HepG2 (cell line): ENCODE measurements around the gene CCDC183. TPM values are rescaled to one million over a fixed set of nuclear protein-coding genes. Genes with fewer than 3 reads are reported as not detected.
A peak's percentile ranks its signal among the peaks of the same experiment; 100 is the strongest.

Experiments
- ARNT2 ChIP-seq: sonication (generic); formaldehyde crosslinking; IDR thresholded peaks from 2 replicates; pipeline ENCODE4 v1.8.0; 2022; ENCODE audit warnings: mild to moderate bottlenecking, low read depth, missing genetic modification reagents, moderate library complexity
- ELF4 ChIP-seq: sonication (generic); formaldehyde crosslinking; IDR thresholded peaks from 2 replicates; pipeline ENCODE4 v1.5.0; 2020; ENCODE audit warnings: missing genetic modification reagents, mild to moderate bottlenecking, moderate library complexity, borderline replicate concordance
- ETV5 ChIP-seq: IDR thresholded peaks from 2 replicates; pipeline ENCODE4 v1.6.1; 2018; ENCODE audit warnings: missing biosample characterization, missing genetic modification reagents, inconsistent platforms, borderline replicate concordance
- KDM6A ChIP-seq: IDR thresholded peaks from 2 replicates; pipeline ENCODE4 v1.6.1; 2016; ENCODE audit warnings: low read depth
- MEF2D ChIP-seq: sonication (generic); formaldehyde crosslinking; IDR thresholded peaks from 2 replicates; pipeline ENCODE4 v1.5.1; 2020; ENCODE audit warnings: mild to moderate bottlenecking, missing genetic modification reagents
- SALL1 ChIP-seq: sonication (generic); formaldehyde crosslinking; IDR thresholded peaks from 2 replicates; pipeline ENCODE4 v1.8.0; 2022; ENCODE audit warnings: mild to moderate bottlenecking, missing genetic modification reagents
- TMF1 ChIP-seq: sonication (generic); formaldehyde crosslinking; IDR thresholded peaks from 2 replicates; pipeline ENCODE4 v1.8.1; 2022; ENCODE audit warnings: low read depth, missing genetic modification reagents
- YY1 ChIP-seq: IDR thresholded peaks from 2 replicates; pipeline ENCODE4 v1.6.1; 2011; ENCODE audit warnings: low read length, low read depth, moderate library complexity, mild to moderate bottlenecking; ENCODE audit not compliant: insufficient read depth, insufficient replicate concordance
- ZNF12 ChIP-seq: sonication (generic); formaldehyde crosslinking; IDR thresholded peaks from 2 replicates; pipeline ENCODE4 v1.5.0; 2020; ENCODE audit warnings: missing genetic modification reagents
- ZNF883 ChIP-seq: sonication (generic); formaldehyde crosslinking; IDR thresholded peaks from 2 replicates; pipeline ENCODE4 v1.5.1; 2020; ENCODE audit warnings: mild to moderate bottlenecking, missing genetic modification reagents; ENCODE audit errors: not compliant biosample characterization
- ZSCAN12 ChIP-seq: sonication (generic); formaldehyde crosslinking; IDR thresholded peaks from 2 replicates; pipeline ENCODE4 v1.9.0; 2021; ENCODE audit warnings: mild to moderate bottlenecking, missing genetic modification reagents
- ZSCAN20 ChIP-seq: sonication (generic); formaldehyde crosslinking; IDR thresholded peaks from 2 replicates; pipeline ENCODE4 v1.4.0; 2020; ENCODE audit warnings: missing genetic modification reagents, mild to moderate bottlenecking, borderline replicate concordance
- polyA plus RNA-seq, 8 experiments: library from polyadenylated mRNA; depleted of rRNA in 3 of 8; stranded (reverse) in 7 of 8; unstranded in 1 of 8; fragments of >200 nt; fragmentation: Illumina TruSeq in 4 of 8; extraction: Trizol in 4 of 8; gene quantifications; 2 replicates each; pipeline versions ENCODE4 v1.2.1 to v1.2.3, GENCODE V29; 2011 to 2016; ENCODE audit warnings: low read depth in 4 of 8, missing spikeins in 1 of 8, mixed read lengths in 1 of 8; ENCODE audit not compliant: insufficient read depth in 1 of 8
- total RNA-seq, 5 experiments: library from RNA; depleted of rRNA; stranded (reverse); fragments of >200 nt; fragmentation: Illumina TruSeq; extraction: Trizol; gene quantifications; 2 replicates each; pipeline ENCODE4 v1.2.3, GENCODE V29; 2016; ENCODE audit warnings: low read depth in 1 of 5
- TF ChIP-seq, protein P1 (sequence below): sonication (generic); formaldehyde crosslinking; IDR thresholded peaks from 2 replicates; pipeline ENCODE4 v1.5.1; 2020; ENCODE audit warnings: mild to moderate bottlenecking, missing genetic modification reagents
- TF ChIP-seq, protein P2 (sequence below): sonication (generic); formaldehyde crosslinking; conservative IDR thresholded peaks from 2 replicates; pipeline ENCODE4 v1.4.0; 2020; ENCODE audit warnings: missing genetic modification reagents

CCDC183 gene
- total and polyA plus RNA-seq, 2 of the 13 experiments (the other 11 are each of a cell fraction or from before 2014, with no cell fraction given) = 5.0 to 66.4 TPM

DNA sequence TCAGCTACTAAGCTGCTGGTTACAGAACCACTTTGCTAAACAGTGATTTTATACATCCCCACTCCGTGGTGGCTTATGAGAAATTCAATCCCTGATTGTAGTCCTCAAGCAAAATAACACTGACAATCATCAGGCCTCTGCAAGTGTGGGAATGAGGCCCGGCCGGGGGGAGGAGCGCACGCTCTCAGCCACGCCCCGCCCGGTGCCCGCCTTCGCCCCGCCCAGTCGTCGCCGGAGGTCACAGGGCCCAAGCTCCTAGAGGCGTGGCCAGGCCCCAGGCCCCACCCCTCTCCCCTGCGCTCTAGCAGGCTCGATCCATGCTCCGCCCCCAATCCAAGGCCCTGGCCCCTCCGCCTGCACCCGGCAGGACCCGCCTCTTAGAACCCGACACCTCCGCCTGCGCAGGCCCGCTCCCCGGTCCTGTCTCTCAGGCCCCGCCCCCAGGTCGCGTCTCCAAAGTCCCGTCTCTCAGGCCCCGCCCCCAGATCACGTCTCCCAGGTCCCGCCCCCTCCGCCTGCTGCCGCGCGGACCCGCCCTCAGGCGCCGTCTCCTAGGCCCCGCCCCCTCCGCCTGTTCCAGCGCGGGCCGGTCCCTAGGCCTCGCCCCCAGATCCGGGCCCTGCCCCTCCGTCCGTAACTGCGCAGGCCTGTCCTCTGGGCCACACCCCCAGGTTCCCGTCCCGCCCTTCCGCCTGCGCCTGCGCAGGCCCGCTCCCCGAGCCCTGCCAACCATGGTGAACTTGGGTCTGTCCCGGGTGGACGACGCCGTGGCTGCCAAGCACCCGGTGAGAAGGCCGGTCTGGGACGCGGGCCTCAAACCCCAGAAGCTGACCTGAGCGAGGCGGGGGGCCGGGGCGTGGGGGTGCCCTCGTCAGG, 5.3 kb upstream of the CCDC183 start, which contains the start of gene TMEM141 (continued):
- TF ChIP-seq MEF2D (CRISPR knock-in tag) (0 out of 2 replicates have a peak, but pooled peaks have one; percentile 45), ZNF883 (peak; percentile 70), TMF1 (CRISPR knock-in tag) (0 out of 2 replicates have a peak, but pooled peaks have one; percentile 25), ZSCAN20 (no peak), SALL1 (CRISPR knock-in tag) (peak; percentile 39), ETV5 (CRISPR knock-in tag) (peak; percentile 32; the same call in 1 of the 2 replicates), ELF4 (no peak), YY1 (peak; percentile 86), KDM6A (CRISPR knock-in tag) (0 out of 2 replicates have a peak, but pooled peaks have one; percentile 17), ARNT2 (CRISPR knock-in tag) (0 out of 2 replicates have a peak, but pooled peaks have one; percentile 51), ZSCAN12 (CRISPR knock-in tag) (peak; percentile 76; the same call in 1 of the 2 replicates), ZNF12 (no peak)
- TF ChIP-seq, protein P1, sequence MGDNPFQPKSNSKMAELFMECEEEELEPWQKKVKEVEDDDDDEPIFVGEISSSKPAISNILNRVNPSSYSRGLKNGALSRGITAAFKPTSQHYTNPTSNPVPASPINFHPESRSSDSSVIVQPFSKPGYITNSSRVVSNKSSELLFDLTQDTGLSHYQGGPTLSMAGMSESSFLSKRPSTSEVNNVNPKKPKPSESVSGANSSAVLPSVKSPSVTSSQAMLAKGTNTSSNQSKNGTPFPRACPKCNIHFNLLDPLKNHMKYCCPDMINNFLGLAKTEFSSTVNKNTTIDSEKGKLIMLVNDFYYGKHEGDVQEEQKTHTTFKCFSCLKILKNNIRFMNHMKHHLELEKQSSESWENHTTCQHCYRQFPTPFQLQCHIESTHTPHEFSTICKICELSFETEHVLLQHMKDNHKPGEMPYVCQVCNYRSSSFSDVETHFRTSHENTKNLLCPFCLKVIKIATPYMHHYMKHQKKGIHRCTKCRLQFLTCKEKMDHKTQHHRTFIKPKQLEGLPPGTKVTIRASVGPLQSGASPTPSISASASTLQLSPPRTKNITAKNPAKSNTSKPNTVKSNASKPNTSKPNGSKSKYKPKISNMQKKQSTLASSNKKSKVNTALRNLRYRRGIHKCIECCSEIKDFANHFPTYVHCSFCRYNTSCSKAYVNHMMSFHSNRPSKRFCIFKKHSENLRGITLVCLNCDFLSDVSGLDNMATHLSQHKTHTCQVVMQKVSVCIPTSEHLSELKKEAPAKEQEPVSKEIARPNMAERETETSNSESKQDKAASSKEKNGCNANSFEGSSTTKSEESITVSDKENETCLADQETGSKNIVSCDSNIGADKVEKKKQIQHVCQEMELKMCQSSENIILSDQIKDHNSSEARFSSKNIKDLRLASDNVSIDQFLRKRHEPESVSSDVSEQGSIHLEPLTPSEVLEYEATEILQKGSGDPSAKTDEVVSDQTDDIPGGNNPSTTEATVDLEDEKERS = 0 out of 2 replicates have a peak, but pooled peaks have one; percentile 26
- TF ChIP-seq, protein P2, sequence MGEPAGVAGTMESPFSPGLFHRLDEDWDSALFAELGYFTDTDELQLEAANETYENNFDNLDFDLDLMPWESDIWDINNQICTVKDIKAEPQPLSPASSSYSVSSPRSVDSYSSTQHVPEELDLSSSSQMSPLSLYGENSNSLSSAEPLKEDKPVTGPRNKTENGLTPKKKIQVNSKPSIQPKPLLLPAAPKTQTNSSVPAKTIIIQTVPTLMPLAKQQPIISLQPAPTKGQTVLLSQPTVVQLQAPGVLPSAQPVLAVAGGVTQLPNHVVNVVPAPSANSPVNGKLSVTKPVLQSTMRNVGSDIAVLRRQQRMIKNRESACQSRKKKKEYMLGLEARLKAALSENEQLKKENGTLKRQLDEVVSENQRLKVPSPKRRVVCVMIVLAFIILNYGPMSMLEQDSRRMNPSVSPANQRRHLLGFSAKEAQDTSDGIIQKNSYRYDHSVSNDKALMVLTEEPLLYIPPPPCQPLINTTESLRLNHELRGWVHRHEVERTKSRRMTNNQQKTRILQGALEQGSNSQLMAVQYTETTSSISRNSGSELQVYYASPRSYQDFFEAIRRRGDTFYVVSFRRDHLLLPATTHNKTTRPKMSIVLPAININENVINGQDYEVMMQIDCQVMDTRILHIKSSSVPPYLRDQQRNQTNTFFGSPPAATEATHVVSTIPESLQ (CRISPR knock-in tag) = no peak; the same call in 1 of the 2 replicates
